Esophagus squamous epithelium (tissue), 5 donors: Measurements from ENCODE around the gene MPEG1. TPM values are rescaled to one million over a fixed set of nuclear protein-coding genes. Genes with fewer than 3 reads are reported as not detected.
A peak's percentile ranks its signal among the peaks of the same experiment; 100 is the strongest.

Experiments
- DNase-seq: peaks from one replicate; lab custom pipeline; 2025; lab: John Stamatoyannopoulos, UW
- H3K27ac ChIP-seq, 4 donors: fragments of 200-600 bp; sonication (generic); one replicate each; pipeline ENCODE4 v1.5.1; 2016 to 2019; ENCODE audit warnings: mild to moderate bottlenecking in 1 of 4
- H3K27me3 ChIP-seq, 4 donors: fragments of 200-600 bp; sonication (generic); 1 replicate in 3 of 4; 2 replicates in 1 of 4; pipeline versions ENCODE4 v1.5.1 to v1.6.0; 2017 to 2021; ENCODE audit warnings: antibody characterized with exemption in 1 of 4
- H3K36me3 ChIP-seq, 3 donors: fragments of 200-600 bp; sonication (generic); one replicate each; pipeline ENCODE4 v1.5.1; 2016 to 2019
- H3K4me1 ChIP-seq, 3 donors: fragments of 200-600 bp; sonication (generic); one replicate each; pipeline ENCODE4 v1.5.1; 2017 to 2019
- H3K4me3 ChIP-seq, 4 donors: fragments of 200-600 bp; sonication (generic); 1 replicate in 3 of 4; 2 replicates in 1 of 4; pipeline ENCODE4 v1.5.1; 2016 to 2019; ENCODE audit warnings: mild to moderate bottlenecking in 2 of 4, moderate library complexity in 1 of 4
- H3K9me3 ChIP-seq, 3 donors: fragments of 200-600 bp; sonication (generic); one replicate each; pipeline ENCODE4 v1.5.1; 2016 to 2019
- POLR2A ChIP-seq, 4 donors: fragments of 450-650 bp; IDR thresholded peaks; one replicate each; pipeline ENCODE4 v1.6.1; 2017; ENCODE audit warnings: antibody characterized with exemption in 4 of 4, mild to moderate bottlenecking in 4 of 4, moderate library complexity in 3 of 4
- WGBS, 2 donors: methylation state at CpG; one replicate each; pipeline ENCODE4 v1.1.5; 2018; 5-methylcytosine and 5-hydroxymethylcytosine counted together
- intact Hi-C: fragments of 100-400 bp; cut with DNase I; formaldehyde crosslinking; loops from one replicate; pipeline ENCODE4 v1.15.0; 2022
- total RNA-seq, 4 donors: library from RNA; depleted of rRNA; stranded (reverse); fragments of >200 nt; gene quantifications; one replicate each; pipeline ENCODE4 v1.1.0, GENCODE V29; 2016
- TF ChIP-seq, protein P1 (sequence below), 6 experiments: fragments of 450-650 bp in 4 of 6; fragments of 200-600 bp in 2 of 6; sonication (generic) in 2 of 6; IDR thresholded peaks; one replicate each; pipeline ENCODE4 v1.5.1; 2016 to 2019; ENCODE audit warnings: antibody characterized with exemption in 6 of 6, mild to moderate bottlenecking in 4 of 6, moderate library complexity in 4 of 6
- donor health status: DM: yes; HTN: yes; CAD: no.

Gene MPEG1
- total RNA-seq, 4 donors from 2014 or later = 0.04 to 19.5 (median 5.1) TPM

- intact Hi-C loops = no loop called here
- no peaks in the 10 kb centered on the region for H3K27me3 ChIP-seq
- peaks cover 0 to 35% (median 16%) of the 10 kb centered on the region in 3 donors for H3K4me1 ChIP-seq
- H3K27ac ChIP-seq = no peak overlapping the region
- no peaks in the 10 kb centered on the region for H3K9me3 ChIP-seq
- H3K36me3 ChIP-seq = peaks cover 0 to 72% (median 4%) of the 10 kb centered on the region in 3 donors
- no peak for DNase-seq
- TF ChIP-seq, protein P1, sequence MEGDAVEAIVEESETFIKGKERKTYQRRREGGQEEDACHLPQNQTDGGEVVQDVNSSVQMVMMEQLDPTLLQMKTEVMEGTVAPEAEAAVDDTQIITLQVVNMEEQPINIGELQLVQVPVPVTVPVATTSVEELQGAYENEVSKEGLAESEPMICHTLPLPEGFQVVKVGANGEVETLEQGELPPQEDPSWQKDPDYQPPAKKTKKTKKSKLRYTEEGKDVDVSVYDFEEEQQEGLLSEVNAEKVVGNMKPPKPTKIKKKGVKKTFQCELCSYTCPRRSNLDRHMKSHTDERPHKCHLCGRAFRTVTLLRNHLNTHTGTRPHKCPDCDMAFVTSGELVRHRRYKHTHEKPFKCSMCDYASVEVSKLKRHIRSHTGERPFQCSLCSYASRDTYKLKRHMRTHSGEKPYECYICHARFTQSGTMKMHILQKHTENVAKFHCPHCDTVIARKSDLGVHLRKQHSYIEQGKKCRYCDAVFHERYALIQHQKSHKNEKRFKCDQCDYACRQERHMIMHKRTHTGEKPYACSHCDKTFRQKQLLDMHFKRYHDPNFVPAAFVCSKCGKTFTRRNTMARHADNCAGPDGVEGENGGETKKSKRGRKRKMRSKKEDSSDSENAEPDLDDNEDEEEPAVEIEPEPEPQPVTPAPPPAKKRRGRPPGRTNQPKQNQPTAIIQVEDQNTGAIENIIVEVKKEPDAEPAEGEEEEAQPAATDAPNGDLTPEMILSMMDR (IDR thresholded peaks at IDR 0.05) = no peak
- TF ChIP-seq POLR2A (IDR thresholded peaks at IDR 0.05) = no peak
- no peak overlapping the region for H3K4me3 ChIP-seq
- 78 to 89% methylated on average over 5 to 8 of the region's 8 CpGs for WGBS, 2 donors
Observed at GRCh38 chr11:59191890-59192289, 20.8 kb downstream of the MPEG1 start.

DNA sequence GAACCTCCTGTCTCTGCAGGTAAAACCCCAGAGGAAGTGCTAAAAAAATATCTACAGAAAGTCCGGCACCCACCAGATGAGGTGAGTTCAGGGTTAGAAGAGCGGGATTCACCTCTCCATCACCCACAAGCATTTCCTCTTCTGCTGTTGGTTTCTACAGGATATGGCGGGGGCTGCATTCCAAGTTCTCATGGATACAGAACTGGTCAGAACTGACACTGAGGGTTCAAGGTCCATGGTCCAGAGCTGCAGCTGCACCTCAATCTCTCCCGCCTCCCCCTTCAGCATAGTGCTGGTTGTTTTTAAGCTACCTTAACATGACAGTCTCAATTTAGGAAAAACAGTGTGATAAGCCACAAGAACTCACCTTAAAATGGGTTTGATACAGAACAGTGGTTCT is 21.6 kb downstream of the MPEG1 start:
- 82 to 95% methylated on average over 4 of the region's 4 CpGs for WGBS, 2 donors
- Histone ChIP-seq H3K27ac (no peak overlapping the region), H3K27me3 (no peaks in the 10 kb centered on the region), H3K36me3 (peaks cover 0 to 65% (median 4%) of the 10 kb centered on the region in 3 donors), H3K9me3 (no peaks in the 10 kb centered on the region), H3K4me3 (no peak overlapping the region), H3K4me1 (peaks cover 0 to 43% (median 24%) of the 10 kb centered on the region in 3 donors)
- TF ChIP-seq, protein P1 (IDR thresholded peaks at IDR 0.05) = no peak
- TF ChIP-seq POLR2A (IDR thresholded peaks at IDR 0.05) = no peak
- intact Hi-C loops = no loop called here
- DNase-seq = no peak

GRCh38 chr11:59189986-59190385 is 22.7 kb downstream of the MPEG1 start:
- Histone ChIP-seq H3K27me3 (no peaks in the 10 kb centered on the region), H3K27ac (no peak overlapping the region), H3K36me3 (peaks cover 0 to 54% (median 4%) of the 10 kb centered on the region in 3 donors), H3K9me3 (no peaks in the 10 kb centered on the region), H3K4me1 (peaks cover 0 to 54% (median 33%) of the 10 kb centered on the region in 3 donors), H3K4me3 (no peak overlapping the region)
- intact Hi-C loops = no loop called here
- WGBS, 2 donors = 37 to 59% methylated on average over 4 of the region's 4 CpGs
- TF ChIP-seq POLR2A (IDR thresholded peaks at IDR 0.05) = no peak
- TF ChIP-seq, protein P1 (IDR thresholded peaks at IDR 0.05) = no peak
- DNase-seq = no peak

- TF ChIP-seq, protein P1 (IDR thresholded peaks at IDR 0.05) = no peak
- TF ChIP-seq POLR2A (IDR thresholded peaks at IDR 0.05) = no peak
- Histone ChIP-seq H3K36me3 (peaks cover 0 to 46% (median 4%) of the 10 kb centered on the region in 3 donors), H3K27me3 (no peaks in the 10 kb centered on the region), H3K4me1 (peaks cover 0 to 64% (median 44%) of the 10 kb centered on the region in 3 donors), H3K27ac (peak overlapping the region in 1 of 4 donors; percentile 29), H3K9me3 (no peaks in the 10 kb centered on the region), H3K4me3 (no peak overlapping the region)
- 89 to 95% methylated on average over 3 to 4 of the region's 4 CpGs for WGBS, 2 donors
- DNase-seq = no peak
- intact Hi-C loops = no loop called here
Observed at GRCh38 chr11:59188954-59189353, 23.8 kb downstream of the MPEG1 start.

- H3K4me3 ChIP-seq = no peak overlapping the region
- DNase-seq = peak; percentile 16
- 65 to 87% methylated on average over 3 to 6 of the region's 6 CpGs for WGBS, 2 donors
- H3K27me3 ChIP-seq = no peaks in the 10 kb centered on the region
- H3K27ac ChIP-seq = peak overlapping the region in 2 of 4 donors; percentile 23 to 75
- TF ChIP-seq, protein P1 (IDR thresholded peaks at IDR 0.05) = no peak
- TF ChIP-seq POLR2A (IDR thresholded peaks at IDR 0.05) = no peak
- peaks cover 0 to 39% (median 4%) of the 10 kb centered on the region in 3 donors for H3K36me3 ChIP-seq
- H3K9me3 ChIP-seq = no peaks in the 10 kb centered on the region
- peaks cover 0 to 78% (median 53%) of the 10 kb centered on the region in 3 donors for H3K4me1 ChIP-seq
- intact Hi-C loops = no loop called here
Observed at GRCh38 chr11:59187587-59187986, 25.1 kb downstream of the MPEG1 start.
